Endothelial cell of umbilical vein (primary cell): ENCODE measurements around the gene USP48. TPM values are rescaled to one million over a fixed set of nuclear protein-coding genes. Genes with fewer than 3 reads are reported as not detected.

Experiments used
- BruUV-seq: library from RNA; stranded (reverse); fragments of 400-500 nt; replicated peaks from 2 replicates; lab custom pipeline; 2021; lab: Mats Ljungman, UMichigan
- CTCF ChIA-PET: fragments of 300-600, 350-600 bp; sonication (Branson Sonifier 250); formaldehyde crosslinking; loops from one replicate; lab custom pipeline; 2021; ENCODE audit warnings: antibody characterized with exemption, inconsistent platforms; lab: Charles Lee
- POLR2A ChIA-PET: fragments of 300-600, 350-600 bp; sonication (Branson Sonifier 250); formaldehyde crosslinking; loops from one replicate; lab custom pipeline; 2021; ENCODE audit warnings: antibody characterized with exemption, inconsistent platforms; lab: Charles Lee
- DNase-seq: peaks from one replicate; pipeline ENCODE4 v3.0.0-alpha.2; 2011; ENCODE audit warnings: low read depth, low spot score
- FAIRE-seq: peaks from 2 replicates; lab custom pipeline; 2011; peaks lifted over from hg19 to GRCh38; lab: Jason Lieb, UNC
- H2AFZ ChIP-seq: 2 replicates; pipeline ENCODE4 v1.6.0; 2012; ENCODE audit warnings: low read depth, low read length, control low read depth, inconsistent platforms
- H3K27ac ChIP-seq: 2 replicates; pipeline ENCODE4 v1.5.1; 2011; ENCODE audit warnings: low read depth, mild to moderate bottlenecking, control low read depth, low read length, moderate library complexity; ENCODE audit not compliant: insufficient read depth
- H3K27me3 ChIP-seq, 2 experiments: 2 replicates each; pipeline versions ENCODE4 v1.6.0 to v1.6.1; 2011; ENCODE audit warnings: low read length in 2 of 2, mixed read lengths in 1 of 2; ENCODE audit not compliant: control insufficient read depth in 2 of 2, insufficient read depth in 2 of 2
- H3K36me3 ChIP-seq, 2 experiments: 2 replicates in 1 of 2; 3 replicates in 1 of 2; pipeline ENCODE4 v1.5.1; 2011; ENCODE audit warnings: low read length in 2 of 2, mild to moderate bottlenecking in 1 of 2, moderate library complexity in 1 of 2; ENCODE audit not compliant: control insufficient read depth in 2 of 2, insufficient read depth in 2 of 2; ENCODE audit errors: extremely low read depth in 1 of 2
- H3K4me1 ChIP-seq: 3 replicates; pipeline ENCODE4 v1.5.1; 2011; ENCODE audit warnings: mild to moderate bottlenecking, low read length; ENCODE audit not compliant: control insufficient read depth, insufficient read depth; ENCODE audit errors: extremely low read depth
- H3K4me2 ChIP-seq: 2 replicates; pipeline ENCODE4 v1.6.1; 2011; ENCODE audit warnings: low read length, control low read depth, mixed read lengths; ENCODE audit not compliant: insufficient read depth
- H3K4me3 ChIP-seq, 3 experiments: fragments of 200-600 bp in 1 of 3; sonication (generic), shearing (Covaris generic) in 1 of 3; replicated peaks in 1 of 3; 2 replicates each; pipeline ENCODE4 v1.5.1; 2011 to 2016; ENCODE audit warnings: control low read depth in 3 of 3, low read length in 3 of 3, mild to moderate bottlenecking in 2 of 3, inconsistent platforms in 1 of 3, low read depth in 1 of 3, moderate library complexity in 1 of 3; ENCODE audit not compliant: insufficient read depth in 1 of 3
- H3K79me2 ChIP-seq: 2 replicates; pipeline ENCODE4 v1.6.0; 2012; ENCODE audit warnings: low read length, inconsistent platforms; ENCODE audit not compliant: control insufficient read depth, insufficient read depth
- H3K9ac ChIP-seq: replicated peaks from 2 replicates; pipeline ENCODE3; 2011; ENCODE audit warnings: low read length, control low read depth; ENCODE audit not compliant: insufficient read depth; ENCODE audit errors: extremely low read depth
- H3K9me1 ChIP-seq: replicated peaks from 3 replicates; pipeline ENCODE4 v1.6.0; 2011; ENCODE audit warnings: mild to moderate bottlenecking, low read length; ENCODE audit not compliant: control insufficient read depth, insufficient read depth; ENCODE audit errors: extremely low read depth
- H3K9me3 ChIP-seq: replicated peaks from 2 replicates; pipeline ENCODE4 v1.5.1; 2012; ENCODE audit warnings: low read length, inconsistent platforms; ENCODE audit not compliant: control insufficient read depth, insufficient read depth
- H4K20me1 ChIP-seq: replicated peaks from 2 replicates; pipeline ENCODE3; 2011; ENCODE audit warnings: mild to moderate bottlenecking, low read length; ENCODE audit not compliant: control insufficient read depth, insufficient read depth; ENCODE audit errors: extremely low read depth
- CTCF ChIP-seq, 2 donors: IDR thresholded peaks; 1 replicate in 1 of 2; 2 replicates in 1 of 2; pipeline ENCODE4 v1.5.1; 2011; ENCODE audit warnings: low read length in 2 of 2, mild to moderate bottlenecking in 2 of 2, moderate library complexity in 2 of 2, control low read depth in 1 of 2, inconsistent platforms in 1 of 2, low read depth in 1 of 2; ENCODE audit not compliant: insufficient read depth in 1 of 2; ENCODE audit errors: extremely low read depth in 1 of 2
- EZH2 ChIP-seq: IDR thresholded peaks from 2 replicates; pipeline ENCODE4 v1.6.1; 2012; ENCODE audit warnings: borderline replicate concordance, low read depth, mild to moderate bottlenecking, moderate library complexity, low read length, inconsistent platforms; ENCODE audit not compliant: severe bottlenecking
- FOS ChIP-seq: IDR thresholded peaks from 2 replicates; pipeline ENCODE4 v1.6.1; 2011; ENCODE audit warnings: mild to moderate bottlenecking, low read length, moderate library complexity, borderline replicate concordance; ENCODE audit not compliant: insufficient read depth
- GATA2 ChIP-seq: IDR thresholded peaks from 2 replicates; pipeline ENCODE4 v1.7.0; 2011; ENCODE audit warnings: low read depth, mild to moderate bottlenecking, moderate library complexity, mixed read lengths, low read length; ENCODE audit not compliant: insufficient read length, insufficient read depth
- JUN ChIP-seq: IDR thresholded peaks from 2 replicates; pipeline ENCODE4 v1.6.1; 2011; ENCODE audit warnings: borderline replicate concordance, low read depth; ENCODE audit not compliant: insufficient read length, insufficient read depth
- MAX ChIP-seq: IDR thresholded peaks from 2 replicates; pipeline ENCODE4 v1.6.1; 2011; ENCODE audit not compliant: insufficient read depth, insufficient read length
- MYC ChIP-seq: IDR thresholded peaks from one replicate; pipeline ENCODE4 v1.6.1; 2011; ENCODE audit warnings: mild to moderate bottlenecking, low read depth, low read length
- POLR2A ChIP-seq: IDR thresholded peaks from 2 replicates; pipeline ENCODE4 v1.6.1; 2012; ENCODE audit warnings: low read depth, mild to moderate bottlenecking, control low read depth, low read length
- POLR2AphosphoS5 ChIP-seq: IDR thresholded peaks from 2 replicates; pipeline ENCODE4 v1.6.1; 2012; ENCODE audit warnings: low read depth, mild to moderate bottlenecking, control low read depth, low read length, moderate library complexity; ENCODE audit not compliant: insufficient read depth
- dilution Hi-C: fragments of 300-500 bp; cut with MboI; formaldehyde crosslinking; loops from one replicate; pipeline ENCODE4 v1.15.0; 2019; ENCODE audit warnings: low sequenced_read_pairs; ENCODE audit not compliant: extremely low pct_ligation_motif_present
- intact Hi-C: fragments of 100-400 bp; cut with micrococcal nuclease; formaldehyde crosslinking; loops from one replicate; pipeline ENCODE4 v1.10.0; 2022
- polyA plus RNA-seq, 4 experiments: library from polyadenylated mRNA; depleted of rRNA in 3 of 4; stranded (reverse) in 3 of 4; unstranded in 1 of 4; fragments of >200 nt; gene quantifications; 2 replicates each; pipeline versions ENCODE4 v1.2.1 to v1.2.3, GENCODE V29; 2011 to 2012; ENCODE audit warnings: missing spikeins in 1 of 4
- total RNA-seq: library from RNA; stranded (reverse); gene quantifications from 2 replicates; pipeline ENCODE4 v1.2.3, GENCODE V29; 2021

Gene USP48
- total and polyA plus RNA-seq, 2 donors (not counting 3 experiments of a cell fraction or from before 2014, with no cell fraction given), result 27.2 to 149 TPM

- no peaks in the 10 kb centered on the region for H3K9me3 ChIP-seq
- intact Hi-C loops, result loop anchor here (1.0 kb wide), 1 partner anchor 11 kb away; no protein-coding TSS in a partner anchor
- H3K9ac ChIP-seq, result no peak overlapping the region
- POLR2A ChIA-PET, result interaction anchor here (0.5 kb wide), 1 partner anchor 141 kb away, joined by 3 read pairs; no protein-coding TSS in a partner anchor
- DNase-seq (no peak), FAIRE-seq (no peak)
- H2AFZ ChIP-seq, result no peak overlapping the region
- CTCF ChIA-PET, result interaction anchor here (7.2 kb wide), 1 partner anchor 11 kb away, joined by 34 read pairs; no protein-coding TSS in a partner anchor
- H3K4me2 ChIP-seq, result no peak overlapping the region
- no peaks in the 10 kb centered on the region for H3K79me2 ChIP-seq
- dilution Hi-C loops, result no loop called here
- peaks cover 16 to 20% of the 10 kb centered on the region in 2 experiments for H3K27me3 ChIP-seq
- H3K4me1 ChIP-seq, result peaks cover 3% of the 10 kb centered on the region
- H3K27ac ChIP-seq, result no peak overlapping the region
- no peak overlapping the region for H3K4me3 ChIP-seq
- BruUV-seq, result no TSS peak
- no peaks in the 10 kb centered on the region for H4K20me1 ChIP-seq
- no peaks in the 10 kb centered on the region for H3K36me3 ChIP-seq
- TF ChIP-seq FOS (no peak), POLR2A (no peak), EZH2 (no peak), JUN (no peak), MYC (no peak), MAX (no peak), CTCF (IDR thresholded peaks at IDR 0.05; ENCODE audit: extremely low read depth in 1 of 2, insufficient read depth in 1 of 2, low read depth in 1 of 2, low read length in 2 of 2) (no peak), GATA2 (no peak), POLR2AphosphoS5 (no peak)
- H3K9me1 ChIP-seq, result no peaks in the 10 kb centered on the region
Observed at GRCh38 chr1:21648352-21648730, 134.6 kb downstream of the USP48 start.
